HCT116 (cell line): ENCODE data around the gene MSL3. TPM values are rescaled to one million over a fixed set of nuclear protein-coding genes. Genes with fewer than 3 reads are reported as not detected.

Experiments used
- ATAC-seq: fragments of 200-7000 bp; cut with Tn5 transposase; 2 replicates; pipeline ENCODE4 v1.9.1; 2020; ENCODE audit warnings: mild to moderate bottlenecking, moderate library complexity
- BruUV-seq: library from RNA; stranded (reverse); fragments of 400-500 nt; replicated peaks from 2 replicates; lab custom pipeline; 2021; lab: Mats Ljungman, UMichigan
- CTCF ChIA-PET: fragments of 300-600 bp; sonication (Branson Sonifier 250); formaldehyde crosslinking; loops from one replicate; lab custom pipeline; 2021; ENCODE audit warnings: antibody characterized with exemption; lab: Charles Lee
- POLR2A ChIA-PET: fragments of 300-600, 350-600 bp; sonication (Branson Sonifier 250); formaldehyde crosslinking; loops from one replicate; lab custom pipeline; 2021; ENCODE audit warnings: antibody characterized with exemption; lab: Charles Lee
- RAD21 ChIA-PET, 2 experiments: fragments of 300-600 bp; sonication (Branson Sonifier 250); formaldehyde crosslinking; loops; one replicate each; lab custom pipeline; 2023; ENCODE audit warnings: low total read pairs in 2 of 2; ENCODE audit not compliant: uncharacterized antibody in 2 of 2, unreplicated experiment in 2 of 2, low non-redundant PET in 1 of 2; lab: Charles Lee
- DNase-seq: peaks from one replicate; pipeline ENCODE4 v3.0.0-alpha.2; 2010; ENCODE audit warnings: low read depth, low spot score
- H2AFZ ChIP-seq: fragments of 200-600 bp; shearing (Covaris generic), sonication (generic); 2 replicates; pipeline ENCODE4 v1.6.1; 2017; ENCODE audit warnings: low read depth, mixed run types, mixed read lengths, antibody characterized with exemption, low read length; ENCODE audit not compliant: poor library complexity, severe bottlenecking
- H3K27ac ChIP-seq: 2 replicates; pipeline ENCODE4 v1.5.1; 2012; ENCODE audit warnings: low read depth, low read length
- H3K27me3 ChIP-seq: fragments of 200-600 bp; sonication (generic); 2 replicates; pipeline ENCODE4 v1.6.1; 2016; ENCODE audit warnings: mixed run types, low read length, mixed read lengths; ENCODE audit not compliant: insufficient read depth
- H3K36me3 ChIP-seq, 2 experiments: fragments of 200-500 bp in 1 of 2; fragments of 200-600 bp in 1 of 2; sonication (Bioruptor generic) in 1 of 2; sonication (generic) in 1 of 2; 2 replicates each; pipeline versions ENCODE4 v1.5.1 to v1.6.1; 2014 to 2016; ENCODE audit warnings: low read length in 2 of 2, inconsistent platforms in 1 of 2, mixed read lengths in 1 of 2, mixed run types in 1 of 2; ENCODE audit not compliant: insufficient read depth in 2 of 2, control insufficient read depth in 1 of 2
- H3K4me1 ChIP-seq, 2 experiments: fragments of 200-600 bp in 1 of 2; sonication (generic) in 1 of 2; 2 replicates each; pipeline versions ENCODE4 v1.5.1 to v1.6.1; 2012 to 2017; ENCODE audit warnings: low read length in 2 of 2, inconsistent platforms in 1 of 2, mild to moderate bottlenecking in 1 of 2, mixed read lengths in 1 of 2, mixed run types in 1 of 2, moderate library complexity in 1 of 2; ENCODE audit not compliant: insufficient read depth in 2 of 2, control insufficient read depth in 1 of 2
- H3K4me2 ChIP-seq: fragments of 200-600 bp; sonication (generic); 2 replicates; pipeline ENCODE4 v1.6.1; 2017; ENCODE audit warnings: mixed run types, low read length, mixed read lengths
- H3K4me3 ChIP-seq, 2 experiments: fragments of 200-600 bp in 1 of 2; sonication (generic) in 1 of 2; replicated peaks in 1 of 2; 2 replicates each; pipeline ENCODE4 v1.5.1; 2011 to 2016; ENCODE audit warnings: low read length in 2 of 2, control low read depth in 1 of 2, low read depth in 1 of 2, mild to moderate bottlenecking in 1 of 2, mixed read lengths in 1 of 2, mixed run types in 1 of 2
- H3K79me2 ChIP-seq: fragments of 200-600 bp; sonication (generic); 2 replicates; pipeline ENCODE4 v1.6.1; 2017; ENCODE audit warnings: mild to moderate bottlenecking, mixed run types, low read length, moderate library complexity, mixed read lengths; ENCODE audit not compliant: insufficient read depth
- H3K9ac ChIP-seq: fragments of 200-600 bp; sonication (generic); 2 replicates; pipeline ENCODE4 v1.6.1; 2016; ENCODE audit warnings: low read length, mixed read lengths
- H3K9me2 ChIP-seq: fragments of 200-600 bp; sonication (generic), shearing (Covaris generic); 2 replicates; pipeline ENCODE4 v1.6.1; 2017; ENCODE audit warnings: mixed run types, mild to moderate bottlenecking, moderate library complexity; ENCODE audit not compliant: insufficient read depth
- H3K9me3 ChIP-seq, 2 experiments: fragments of 200-500 bp in 1 of 2; fragments of 200-600 bp in 1 of 2; sonication (Bioruptor generic) in 1 of 2; sonication (generic) in 1 of 2; 2 replicates each; pipeline ENCODE4 v1.6.1; 2014 to 2017; ENCODE audit warnings: low read length in 2 of 2, mixed read lengths in 2 of 2, inconsistent platforms in 1 of 2, low read depth in 1 of 2, mild to moderate bottlenecking in 1 of 2, mixed run types in 1 of 2, moderate library complexity in 1 of 2; ENCODE audit not compliant: control insufficient read depth in 1 of 2, insufficient read depth in 1 of 2
- H4K20me1 ChIP-seq: fragments of 200-600 bp; sonication (generic), shearing (Covaris generic); 2 replicates; pipeline ENCODE4 v1.6.1; 2017; ENCODE audit warnings: mixed run types, mild to moderate bottlenecking, moderate library complexity; ENCODE audit not compliant: insufficient read depth
- ATF3 ChIP-seq: IDR thresholded peaks from 2 replicates; pipeline ENCODE4 v1.6.1; 2012
- CBX3 ChIP-seq: IDR thresholded peaks from 2 replicates; pipeline ENCODE4 v1.6.1; 2012; ENCODE audit warnings: low read depth
- CTCF ChIP-seq, 3 experiments: fragments of 200-600 bp in 1 of 3; sonication (generic) in 1 of 3; IDR thresholded peaks in 2 of 3; conservative IDR thresholded peaks in 1 of 3; 2 replicates each; pipeline ENCODE4 v1.5.1; 2012 to 2017; ENCODE audit warnings: low read depth in 2 of 3, low read length in 2 of 3, antibody characterized with exemption in 1 of 3, borderline replicate concordance in 1 of 3, control low read depth in 1 of 3, mild to moderate bottlenecking in 1 of 3, mixed read lengths in 1 of 3, mixed run types in 1 of 3, moderate library complexity in 1 of 3; ENCODE audit not compliant: insufficient read depth in 1 of 3
- ELF1 ChIP-seq: IDR thresholded peaks from 2 replicates; pipeline ENCODE4 v1.6.1; 2012; ENCODE audit warnings: low read depth, borderline replicate concordance
- EZH2 ChIP-seq: fragments of 200-600 bp; sonication (generic); IDR thresholded peaks from 2 replicates; pipeline ENCODE4 v1.6.1; 2017; ENCODE audit warnings: antibody characterized with exemption, mixed run types
- FOSL1 ChIP-seq: IDR thresholded peaks from 2 replicates; pipeline ENCODE4 v1.6.1; 2012; ENCODE audit warnings: low read depth
- JUND ChIP-seq: IDR thresholded peaks from 2 replicates; pipeline ENCODE4 v1.6.1; 2012
- POLR2AphosphoS5 ChIP-seq: IDR thresholded peaks from 2 replicates; pipeline ENCODE4 v1.6.1; 2011; ENCODE audit warnings: mild to moderate bottlenecking, low read depth, low read length, moderate library complexity
- RAD21 ChIP-seq: IDR thresholded peaks from 2 replicates; pipeline ENCODE4 v1.6.1; 2012; ENCODE audit warnings: low read depth, mild to moderate bottlenecking
- REST ChIP-seq: IDR thresholded peaks from 2 replicates; pipeline ENCODE4 v1.6.1; 2012; ENCODE audit warnings: low read depth
- SIN3A ChIP-seq: IDR thresholded peaks from 2 replicates; pipeline ENCODE4 v1.6.1; 2012; ENCODE audit warnings: low read depth
- SRF ChIP-seq: IDR thresholded peaks from 2 replicates; pipeline ENCODE4 v1.6.1; 2012; ENCODE audit warnings: low read depth
- YY1 ChIP-seq: IDR thresholded peaks from 2 replicates; pipeline ENCODE4 v1.6.1; 2011; ENCODE audit warnings: low read length, low read depth, moderate library complexity, mild to moderate bottlenecking; ENCODE audit not compliant: insufficient replicate concordance; ENCODE audit errors: extremely low read depth
- ZFX ChIP-seq: fragments of 450-650 bp; IDR thresholded peaks from 2 replicates; pipeline ENCODE4 v1.6.1; 2017
- ZNF274 ChIP-seq: fragments of 200-500 bp; sonication (Bioruptor generic); IDR thresholded peaks from 2 replicates; pipeline ENCODE4 v1.6.1; 2014; ENCODE audit warnings: mild to moderate bottlenecking, low read depth, low read length, inconsistent platforms
- intact Hi-C: fragments of 100-400 bp; cut with micrococcal nuclease; formaldehyde crosslinking; loops from 2 replicates; pipeline ENCODE4 v1.10.0; 2022
- total RNA-seq: library from RNA; stranded (reverse); gene quantifications from one replicate; pipeline ENCODE4 v1.2.1, GENCODE V29; 2021; ENCODE audit not compliant: unreplicated experiment
- TF ChIP-seq, protein P1 (sequence below): IDR thresholded peaks from 2 replicates; pipeline ENCODE4 v1.6.1; 2012

The MSL3 gene
- total RNA-seq, 1 experiment from 2014 or later, result 12.0 TPM

DNA sequence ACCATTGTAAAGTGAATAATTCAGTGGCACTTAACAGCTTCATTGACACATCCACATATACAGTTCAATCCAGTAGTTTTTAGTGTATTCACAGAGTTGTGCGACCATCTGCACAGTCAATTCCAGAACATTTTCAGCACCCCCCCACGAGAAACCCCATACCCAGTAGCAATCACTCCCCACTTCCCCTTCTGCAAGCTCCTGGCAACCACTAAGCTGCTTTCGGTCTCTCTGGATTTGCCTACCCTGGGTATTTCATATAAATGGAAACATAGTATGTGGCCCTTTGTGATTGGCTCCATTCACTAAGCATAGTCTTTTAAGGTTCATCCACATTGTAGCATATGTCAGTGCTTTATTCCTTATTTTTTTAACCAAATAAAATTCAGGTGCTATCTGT, 10.0 kb downstream of the MSL3 start:
- BruUV-seq, result no TSS peak
- TF ChIP-seq JUND, result no peak
- Histone ChIP-seq H3K9me3 (no peaks in the 10 kb centered on the region), H3K79me2 (no peaks in the 10 kb centered on the region), H3K9ac (no peak overlapping the region), H3K27ac (no peak overlapping the region), H4K20me1 (no peaks in the 10 kb centered on the region), H3K36me3 (no peaks in the 10 kb centered on the region; a peak in 1 of 4 replicates), H3K27me3 (no peaks in the 10 kb centered on the region), H3K4me2 (no peak overlapping the region), H3K4me3 (no peak overlapping the region), H2AFZ (no peak overlapping the region), H3K9me2 (no peaks in the 10 kb centered on the region), H3K4me1 (no peaks in the 10 kb centered on the region)
- CTCF ChIA-PET, result interaction anchor here (1.0 to 1.9 kb wide), 2 partner anchors 9 to 10 kb away, joined by 3 to 5 read pairs; partner anchors contain the start of gene MSL3
- ATAC-seq (no peak), DNase-seq (no peak)
- RAD21 ChIA-PET, result no interaction called here
- intact Hi-C loops, result no loop called here
- POLR2A ChIA-PET, result no interaction called here

GRCh38 chrX:11770320-11770719, 12.3 kb downstream of the MSL3 start:
- no peaks in the 10 kb centered on the region for H3K79me2 ChIP-seq
- RAD21 ChIA-PET, result no interaction called here
- no peaks in the 10 kb centered on the region for H4K20me1 ChIP-seq
- CTCF ChIA-PET, result interaction anchor here (2.0 kb wide), 1 partner anchor 12 kb away, joined by 7 read pairs; the partner anchor contains the start of gene MSL3
- DNase-seq (peak; percentile 22), ATAC-seq (peak; percentile 80)
- TF ChIP-seq, protein P1, sequence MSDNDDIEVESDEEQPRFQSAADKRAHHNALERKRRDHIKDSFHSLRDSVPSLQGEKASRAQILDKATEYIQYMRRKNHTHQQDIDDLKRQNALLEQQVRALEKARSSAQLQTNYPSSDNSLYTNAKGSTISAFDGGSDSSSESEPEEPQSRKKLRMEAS, result no peak
- TF ChIP-seq RAD21, result peak; percentile 67
- TF ChIP-seq EZH2, result no peak
- TF ChIP-seq SIN3A, result no peak
- no peak for TF ChIP-seq CBX3
- no peak for TF ChIP-seq FOSL1
- TF ChIP-seq SRF, result no peak
- TF ChIP-seq REST, result no peak
- TF ChIP-seq ELF1, result no peak
- no peak for TF ChIP-seq ATF3
- TF ChIP-seq ZNF274, result no peak
- TF ChIP-seq JUND, result no peak
- TF ChIP-seq ZFX, result no peak
- TF ChIP-seq YY1, result no peak
- TF ChIP-seq POLR2AphosphoS5, result no peak
- peak; percentile 66 to 80 (median 76) for TF ChIP-seq CTCF (IDR thresholded peaks at IDR 0.05 in 2 of 3, conservative IDR thresholded peaks at IDR 0.05 in 1 of 3; ENCODE audit: borderline replicate concordance in 1 of 3, insufficient read depth in 1 of 3, low read depth in 2 of 3, low read length in 2 of 3)
- H3K4me3 ChIP-seq, result no peak overlapping the region
- no peaks in the 10 kb centered on the region for H3K4me1 ChIP-seq
- no peak overlapping the region for H2AFZ ChIP-seq
- H3K36me3 ChIP-seq, result no peaks in the 10 kb centered on the region
- no peak overlapping the region for H3K4me2 ChIP-seq
- no peaks in the 10 kb centered on the region for H3K9me2 ChIP-seq
- no peak overlapping the region for H3K9ac ChIP-seq
- no peak overlapping the region for H3K27ac ChIP-seq
- POLR2A ChIA-PET, result no interaction called here
- no peaks in the 10 kb centered on the region for H3K9me3 ChIP-seq
- no TSS peak for BruUV-seq
- intact Hi-C loops, result loop anchor here (1.0 to 5.0 kb wide), 3 partner anchors 237 to 628 kb away; no protein-coding TSS in a partner anchor
- H3K27me3 ChIP-seq, result no peaks in the 10 kb centered on the region
